GM19043 (cell line): ENCODE measurements around the gene GRIN1.

Experiments
- ATAC-seq: cut with Tn5 transposase; IDR thresholded peaks from one replicate; pipeline ENCODE4 v1.9.1; 2021; ENCODE audit warnings: low read depth; ENCODE audit not compliant: unreplicated experiment

GRIN1 gene

DNA sequence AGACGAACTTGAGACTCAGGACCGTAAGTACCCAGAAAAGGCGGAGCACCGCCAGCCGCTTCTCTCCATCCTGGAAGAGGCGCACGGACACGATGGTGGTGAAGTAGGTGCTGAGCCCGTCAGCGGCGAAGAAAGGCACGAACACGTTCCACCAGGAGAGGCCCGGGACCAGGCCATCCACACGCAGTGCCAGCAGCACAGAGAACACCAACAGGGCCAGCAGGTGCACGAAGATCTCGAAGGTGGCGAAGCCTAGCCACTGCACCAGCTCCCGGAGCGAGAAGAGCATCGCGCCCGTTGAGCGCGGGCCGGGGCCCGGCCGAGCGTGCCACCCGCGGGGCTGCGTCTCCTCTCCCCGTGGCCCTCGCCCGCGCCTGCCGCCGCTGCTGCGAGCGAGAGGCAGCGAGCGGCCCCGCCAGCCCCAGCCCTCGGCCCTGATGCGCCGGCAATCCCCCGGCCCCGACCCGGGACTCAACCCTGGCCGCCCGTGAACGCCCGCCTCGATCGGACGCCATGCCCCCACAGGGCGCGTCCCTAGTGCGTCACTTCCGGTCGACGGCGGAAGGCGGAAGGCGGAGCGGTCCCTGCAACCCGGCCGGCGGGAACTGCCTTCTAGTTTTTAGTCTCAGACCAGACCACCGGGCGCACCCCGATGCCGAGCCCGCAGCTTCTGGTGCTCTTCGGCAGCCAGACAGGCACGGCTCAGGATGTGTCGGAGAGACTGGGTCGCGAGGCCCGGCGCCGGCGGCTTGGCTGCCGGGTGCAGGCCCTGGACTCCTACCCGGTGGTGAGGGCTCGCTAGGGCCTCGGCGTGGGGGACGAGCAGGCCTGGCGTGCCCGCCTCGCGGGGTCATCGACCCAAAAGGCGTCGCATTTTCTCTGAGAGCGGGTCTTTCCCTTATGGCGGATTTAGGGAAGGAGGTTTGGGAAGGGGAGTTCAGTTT lies 66.4 kb downstream of the GRIN1 start, which contains the start of the genes NDOR1 and TMEM203:
TSS of gene NDOR1 (plus strand) at position 575 of the 944 bp plus-strand sequence. CDS start at position 653, 78 bp downstream.
TSS of gene TMEM203 (minus strand) at position 523 of the 944 bp plus-strand sequence. CDS start at position 289, 234 bp downstream.
- no peak for ATAC-seq

DNA sequence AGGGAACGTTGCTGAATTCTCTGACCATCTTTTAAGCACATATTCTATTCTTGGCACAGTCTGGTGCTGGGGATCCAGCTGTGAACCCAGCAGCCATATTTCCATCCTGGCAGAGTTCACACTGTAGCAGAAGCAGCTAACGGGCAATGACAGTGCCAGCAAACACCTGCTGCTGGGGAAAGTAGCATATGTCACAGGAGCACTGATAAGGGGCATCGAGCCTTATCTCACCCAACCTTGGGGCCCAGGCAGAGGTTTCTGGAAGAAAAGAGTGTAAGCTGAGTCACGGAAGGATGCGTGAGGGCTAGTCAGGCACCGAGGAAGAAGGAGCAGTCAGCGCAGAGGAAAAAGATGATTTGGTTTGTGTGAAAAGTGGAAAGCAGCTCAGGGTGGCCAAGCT lies 67.6 kb downstream of the GRIN1 start:
- ATAC-seq: no peak

DNA sequence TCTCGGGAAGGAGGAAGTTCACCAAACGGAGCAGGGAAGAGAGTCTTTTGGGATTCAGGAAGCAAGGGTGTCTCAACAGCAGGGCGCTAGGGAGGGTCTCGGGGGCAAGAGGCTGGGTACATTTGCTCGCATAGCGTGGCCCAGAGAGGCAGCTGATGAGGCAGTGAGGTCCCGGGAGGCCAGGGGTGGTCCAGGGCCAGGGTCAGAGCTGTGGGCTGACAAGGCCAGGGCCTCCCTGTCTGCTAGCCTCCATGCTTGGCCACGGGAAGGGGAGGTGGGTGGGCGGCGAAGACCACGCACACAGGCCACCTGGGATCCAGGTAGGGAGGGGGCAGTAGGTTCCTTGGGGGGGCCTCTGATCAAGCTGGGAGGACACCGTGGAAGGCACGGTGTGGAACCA lies 72.6 kb downstream of the GRIN1 start:
- no peak for ATAC-seq

DNA sequence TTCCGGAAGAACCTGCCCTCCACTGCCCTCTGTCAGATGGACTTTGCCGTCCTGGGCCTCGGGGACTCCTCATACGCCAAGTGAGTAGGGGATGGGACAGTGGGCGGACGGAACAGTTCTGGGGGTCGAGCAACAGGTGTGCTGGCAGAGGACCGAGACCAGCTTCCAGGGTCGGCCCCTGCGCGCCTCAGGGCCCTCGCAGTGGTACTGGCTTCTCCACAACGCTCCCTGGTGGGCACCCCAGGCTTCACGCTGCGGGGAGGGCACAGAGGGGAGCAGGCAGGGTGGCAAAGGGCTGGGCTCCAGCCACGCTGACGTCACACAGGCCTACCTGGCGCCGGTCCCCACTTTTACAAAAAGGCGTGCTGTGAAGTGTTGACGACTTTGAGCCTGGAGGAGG lies 73.6 kb downstream of the GRIN1 start:
- ATAC-seq: no peak

DNA sequence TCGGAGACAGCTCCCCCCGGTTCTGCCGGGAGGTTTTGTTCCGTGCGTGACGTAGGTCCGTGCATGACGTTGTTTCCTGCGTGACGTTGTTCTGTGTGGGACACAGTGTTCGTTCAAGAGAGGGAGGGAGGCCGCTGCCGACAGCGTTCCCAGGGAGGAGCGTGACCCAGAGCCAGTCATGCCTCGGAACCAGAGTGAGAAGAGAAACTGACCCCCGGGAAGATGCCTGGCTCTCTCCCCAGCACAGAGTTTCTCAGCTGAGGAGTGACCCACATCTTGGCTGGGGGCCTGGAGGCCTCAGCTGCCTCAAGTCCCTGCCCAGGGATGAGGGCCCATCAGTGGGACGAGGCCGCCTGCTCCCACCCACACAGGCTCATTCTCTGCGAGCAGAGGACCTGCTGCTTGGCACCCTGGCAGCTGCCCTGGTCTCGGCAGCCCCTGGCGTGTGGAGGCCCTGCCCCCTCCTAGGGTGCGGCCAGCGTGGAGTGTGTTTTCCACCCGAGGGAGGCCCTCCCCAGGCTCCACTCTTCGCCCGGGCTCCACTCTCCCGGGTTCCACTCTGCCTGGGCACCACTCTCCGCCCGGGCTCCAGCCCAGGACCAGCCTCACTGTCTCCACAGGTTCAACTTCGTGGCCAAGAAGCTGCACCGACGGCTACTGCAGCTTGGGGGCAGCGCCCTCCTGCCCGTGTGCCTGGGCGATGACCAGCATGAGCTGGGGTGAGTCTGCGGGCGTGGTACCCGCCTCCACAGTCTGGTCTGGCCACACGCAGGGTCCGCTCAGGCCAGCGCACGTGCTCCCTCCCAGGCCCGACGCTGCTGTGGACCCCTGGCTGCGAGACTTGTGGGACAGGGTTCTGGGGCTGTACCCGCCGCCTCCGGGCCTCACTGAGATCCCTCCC lies 74.5 kb downstream of the GRIN1 start:
- no peak for ATAC-seq

- ATAC-seq: no peak
Observed at GRCh38 chr9:137214620-137215019, 75.7 kb downstream of the GRIN1 start.

GRCh38 chr9:137215196-137215986 lies 76.4 kb downstream of the GRIN1 start:
- no peak for ATAC-seq

GRCh38 chr9:137216188-137216965 lies 77.4 kb downstream of the GRIN1 start:
- ATAC-seq: no peak

DNA sequence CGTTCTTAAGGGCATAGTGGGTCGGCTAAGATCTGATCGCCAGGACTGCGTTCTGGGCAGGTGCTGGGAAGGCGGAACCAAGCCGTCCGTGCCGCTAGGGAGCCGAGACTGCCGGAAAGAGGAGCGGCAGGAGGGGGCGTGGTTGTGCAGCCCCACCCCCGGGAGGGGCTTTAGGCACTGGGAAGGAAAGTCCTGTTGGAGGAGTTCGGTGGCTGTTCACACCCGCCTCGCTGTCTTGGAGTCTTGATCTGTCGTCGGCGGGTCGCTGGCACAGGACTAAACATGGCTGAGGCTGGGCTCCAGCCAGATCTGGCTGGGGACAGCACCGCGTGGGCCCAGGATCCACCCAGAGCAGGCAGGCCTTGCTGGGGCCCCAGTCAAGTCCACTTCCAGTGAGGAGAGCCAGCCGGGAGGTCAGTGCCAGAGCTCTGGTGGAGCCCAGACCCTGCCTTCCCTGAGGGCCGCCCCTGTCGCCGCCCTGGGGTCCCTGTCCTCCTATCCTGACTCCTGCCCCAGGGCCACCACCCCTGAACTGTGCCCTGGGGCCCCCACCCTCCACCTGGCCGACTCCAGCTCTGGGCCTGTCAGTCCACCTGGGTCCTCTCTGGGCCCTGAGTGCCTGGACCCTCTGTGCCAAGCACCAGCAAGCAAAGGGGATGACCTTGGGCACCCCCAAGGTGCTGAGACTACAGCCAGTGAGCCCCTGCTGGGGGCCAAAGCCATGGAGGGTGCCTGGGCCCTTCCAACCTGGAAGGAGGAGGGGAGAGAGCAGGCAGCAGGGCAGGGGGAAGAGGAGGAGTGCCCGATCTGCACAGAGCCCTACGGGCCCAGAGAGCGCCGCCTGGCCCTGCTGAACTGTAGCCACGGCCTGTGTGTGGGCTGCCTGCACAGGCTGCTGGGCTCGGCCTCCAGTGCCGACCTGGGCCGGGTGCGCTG lies 78.6 kb downstream of the GRIN1 start:
- ATAC-seq: no peak

GRCh38 chr9:137218212-137218753 lies 79.3 kb downstream of the GRIN1 start:
- no peak for ATAC-seq
